ENCODE measurements around the gene ECI1.

Gene ECI1

DNA sequence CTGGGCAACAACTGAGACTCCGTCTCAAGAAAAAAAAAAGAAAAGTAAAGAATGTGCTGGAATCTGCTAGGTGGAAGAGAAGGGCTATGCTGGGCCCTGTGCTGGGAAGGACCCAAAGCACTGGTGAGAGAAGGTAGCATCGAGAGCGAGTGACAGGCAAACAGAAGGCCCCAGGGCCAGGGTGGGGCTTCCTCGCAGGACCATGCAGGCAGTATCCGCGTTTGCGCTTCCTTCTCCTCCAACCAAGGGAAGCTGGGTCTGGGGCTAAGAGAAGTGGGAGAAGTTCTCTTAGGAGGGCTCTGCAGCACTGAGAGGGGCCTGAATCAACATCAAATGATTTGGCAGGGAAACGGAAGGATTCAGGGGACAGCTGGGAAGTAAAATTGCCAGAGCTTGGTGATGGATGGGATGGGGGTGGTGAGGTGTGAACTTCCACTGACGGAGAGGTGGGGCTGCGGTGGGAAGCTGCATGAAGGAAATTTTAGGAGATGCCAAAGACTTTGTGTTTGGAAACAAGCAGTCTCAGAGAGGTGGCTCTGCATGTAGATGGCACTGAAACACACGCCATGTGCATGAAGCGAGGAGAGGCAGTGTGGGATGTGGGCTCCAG, 5.2 kb upstream of the ECI1 start:
- H3K9me3 ChIP-seq (replicated peaks; ENCODE audit: insufficient read depth, low read length), result no peaks in the 10 kb centered on the region
- peaks cover 64% of the 10 kb centered on the region for H3K79me2 ChIP-seq (ENCODE audit: low read length)
- peaks cover 23% of the 10 kb centered on the region for H3F3A ChIP-seq (ENCODE audit: insufficient read depth, low read length)
- H2AFZ ChIP-seq (ENCODE audit: low read length), result no peak overlapping the region
- peaks cover 7% of the 10 kb centered on the region for H3K4me1 ChIP-seq (ENCODE audit: low read length)
- H4K20me1 ChIP-seq (ENCODE audit: insufficient read depth, low read length), result no peaks in the 10 kb centered on the region
- H3K4me2 ChIP-seq (ENCODE audit: low read depth, low read length), result no peak overlapping the region
- no peak for TF ChIP-seq CTCF (IDR thresholded peaks at IDR 0.05; ENCODE audit: low read length)
- no peak for TF ChIP-seq EZH2phosphoT487 (IDR thresholded peaks at IDR 0.05; ENCODE audit: low read length)
- TF ChIP-seq EZH2 (optimal IDR thresholded peaks at IDR 0.05; ENCODE audit: low read depth, low read length), result no peak
- H3K4me3 ChIP-seq (ENCODE audit: low read length), result no peak overlapping the region
- no peak overlapping the region for H3K27ac ChIP-seq (ENCODE audit: low read length)
- H3K36me3 ChIP-seq (replicated peaks; ENCODE audit: insufficient read depth, low read length), result peaks cover 43% of the 10 kb centered on the region
- no peak for DNase-seq
- no peaks in the 10 kb centered on the region for H3K27me3 ChIP-seq (replicated peaks; ENCODE audit: insufficient read depth, low read length)
- no peaks in the 10 kb centered on the region for H3K9me2 ChIP-seq (replicated peaks; ENCODE audit: insufficient read depth, low read length)
- no peak overlapping the region for H3K9ac ChIP-seq (ENCODE audit: low read length)

DNA sequence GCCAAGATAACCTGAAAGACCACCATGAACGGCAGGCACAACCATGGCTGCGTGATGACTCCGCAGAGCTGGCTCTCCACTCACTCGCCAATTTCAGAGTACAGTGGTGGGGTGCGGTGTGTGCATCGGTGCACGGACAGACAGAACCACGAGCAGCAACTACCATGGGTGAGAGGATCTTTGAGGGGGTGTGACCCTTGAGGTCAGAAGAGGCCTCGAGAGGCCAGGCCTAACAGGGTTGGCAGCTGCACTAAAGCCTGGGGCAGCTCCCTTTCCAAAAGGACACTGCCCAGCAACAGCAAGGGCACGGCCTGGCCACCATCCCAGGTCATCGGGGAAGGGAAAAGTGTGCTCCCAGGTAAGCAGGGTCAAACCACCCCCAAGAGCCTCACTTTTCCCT, 1.9 kb upstream of the ECI1 start:
- H3F3A ChIP-seq (ENCODE audit: insufficient read depth, low read length), result peaks cover 36% of the 10 kb centered on the region
- H3K9me3 ChIP-seq (replicated peaks; ENCODE audit: insufficient read depth, low read length), result no peaks in the 10 kb centered on the region
- H3K4me1 ChIP-seq (ENCODE audit: low read length), result peaks cover 7% of the 10 kb centered on the region
- H3K9me2 ChIP-seq (replicated peaks; ENCODE audit: insufficient read depth, low read length), result no peaks in the 10 kb centered on the region
- H3K36me3 ChIP-seq (replicated peaks; ENCODE audit: insufficient read depth, low read length), result peaks cover 26% of the 10 kb centered on the region
- no peak overlapping the region for H2AFZ ChIP-seq (ENCODE audit: low read length)
- no peak overlapping the region for H3K4me3 ChIP-seq (ENCODE audit: low read length)
- no peak for DNase-seq
- no peak overlapping the region for H3K4me2 ChIP-seq (ENCODE audit: low read depth, low read length)
- no peak overlapping the region for H3K9ac ChIP-seq (ENCODE audit: low read length)
- no peaks in the 10 kb centered on the region for H4K20me1 ChIP-seq (ENCODE audit: insufficient read depth, low read length)
- H3K27ac ChIP-seq (ENCODE audit: low read length), result no peak overlapping the region
- H3K79me2 ChIP-seq (ENCODE audit: low read length), result peaks cover 58% of the 10 kb centered on the region
- TF ChIP-seq EZH2phosphoT487 (IDR thresholded peaks at IDR 0.05; ENCODE audit: low read length), result no peak
- TF ChIP-seq EZH2 (optimal IDR thresholded peaks at IDR 0.05; ENCODE audit: low read depth, low read length), result no peak
- TF ChIP-seq CTCF (IDR thresholded peaks at IDR 0.05; ENCODE audit: low read length), result no peak
- H3K27me3 ChIP-seq (replicated peaks; ENCODE audit: insufficient read depth, low read length), result no peaks in the 10 kb centered on the region

GRCh38 chr16:2252806-2253148, 1.4 kb upstream of the ECI1 start:
- TF ChIP-seq EZH2 (optimal IDR thresholded peaks at IDR 0.05; ENCODE audit: low read depth, low read length) (no peak), EZH2phosphoT487 (IDR thresholded peaks at IDR 0.05; ENCODE audit: low read length) (no peak), CTCF (IDR thresholded peaks at IDR 0.05; ENCODE audit: low read length) (no peak)
- H3K9ac ChIP-seq (ENCODE audit: low read length), result no peak overlapping the region
- H3K9me2 ChIP-seq (replicated peaks; ENCODE audit: insufficient read depth, low read length), result no peaks in the 10 kb centered on the region
- no peak overlapping the region for H3K4me3 ChIP-seq (ENCODE audit: low read length)
- no peaks in the 10 kb centered on the region for H4K20me1 ChIP-seq (ENCODE audit: insufficient read depth, low read length)
- no peak overlapping the region; the same call in 1 of the 2 replicates for H3K27ac ChIP-seq (ENCODE audit: low read length)
- peaks cover 21% of the 10 kb centered on the region for H3K36me3 ChIP-seq (replicated peaks; ENCODE audit: insufficient read depth, low read length)
- peaks cover 7% of the 10 kb centered on the region for H3K4me1 ChIP-seq (ENCODE audit: low read length)
- H3K79me2 ChIP-seq (ENCODE audit: low read length), result peaks cover 58% of the 10 kb centered on the region
- H3F3A ChIP-seq (ENCODE audit: insufficient read depth, low read length), result peaks cover 36% of the 10 kb centered on the region
- no peak overlapping the region for H3K4me2 ChIP-seq (ENCODE audit: low read depth, low read length)
- no peaks in the 10 kb centered on the region for H3K27me3 ChIP-seq (replicated peaks; ENCODE audit: insufficient read depth, low read length)
- DNase-seq, result no peak
- H3K9me3 ChIP-seq (replicated peaks; ENCODE audit: insufficient read depth, low read length), result no peaks in the 10 kb centered on the region
- H2AFZ ChIP-seq (ENCODE audit: low read length), result no peak overlapping the region
